Activated CD4-positive, alpha-beta T cell treated with anti-CD3 and anti-CD28 coated beads, Interleukin-2, amount 50 U/mL, for 4 hours (primary cell): ENCODE results near the gene SEMG2.
A peak's percentile ranks its signal among the peaks of the same experiment; 100 is the strongest.

ENCODE experiments used
- DNase-seq, 2 experiments: peaks; one replicate each; pipeline ENCODE4 v3.0.0-alpha.2; 2020

SEMG2 gene

DNA sequence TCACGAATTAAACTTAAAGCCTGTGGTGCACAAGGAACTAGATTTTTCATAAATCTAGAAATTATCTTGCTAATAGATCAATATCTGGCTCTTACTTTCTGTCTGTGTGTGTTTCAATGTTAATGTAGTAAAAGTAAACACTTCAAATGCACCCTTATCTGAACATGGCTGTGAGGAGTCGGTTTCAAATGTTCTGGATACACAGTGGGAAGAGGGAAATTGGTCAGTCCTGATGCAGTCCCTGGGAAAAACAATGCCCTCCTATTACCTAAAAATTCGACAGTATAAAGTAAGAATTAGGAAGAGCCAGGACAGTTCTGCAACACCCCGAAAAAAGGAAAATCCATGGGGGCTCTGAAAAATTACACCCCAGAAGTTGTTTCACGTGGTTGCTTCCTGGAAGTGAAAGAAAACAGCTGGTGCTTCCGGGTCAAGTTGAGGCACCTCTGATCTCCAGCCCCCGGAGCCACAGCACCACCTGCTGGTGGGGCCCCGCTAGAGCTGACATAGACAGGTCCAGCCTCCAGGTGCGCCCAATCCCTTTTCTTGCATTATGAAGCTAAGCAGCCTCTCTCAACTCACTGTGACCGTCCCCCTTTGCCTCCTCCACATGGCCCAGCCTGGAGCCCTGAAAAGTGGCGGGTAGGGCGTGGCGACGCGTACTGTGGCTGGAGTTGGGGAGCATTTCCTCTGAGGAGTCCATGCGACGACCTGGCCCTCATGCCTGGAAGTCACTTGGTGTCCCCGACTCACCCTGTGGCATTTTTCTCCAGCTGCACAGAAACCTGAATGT, 8.3 kb downstream of the SEMG2 start:
- peak; percentile 11 to 13 for DNase-seq

DNA sequence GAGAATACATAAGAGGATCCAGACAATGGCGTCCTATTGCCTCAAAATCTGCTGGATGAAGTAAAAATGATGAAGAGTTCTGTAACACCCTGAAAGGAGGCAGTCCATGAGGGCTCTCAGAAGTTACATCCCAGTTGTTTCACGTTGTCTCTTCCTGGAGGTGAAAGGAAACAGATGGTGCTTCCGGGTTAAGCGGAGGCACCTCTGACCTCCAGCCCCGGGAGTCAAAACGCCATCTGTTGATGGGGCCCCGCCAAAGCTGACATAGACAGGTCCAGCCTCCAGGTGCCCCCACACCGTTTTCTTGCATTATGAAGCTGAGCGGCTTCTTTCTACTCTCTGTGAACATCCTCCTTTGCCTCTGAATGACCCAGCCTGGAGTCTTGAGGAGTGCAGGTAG, 9.5 kb downstream of the SEMG2 start:
- no peak for DNase-seq

DNA sequence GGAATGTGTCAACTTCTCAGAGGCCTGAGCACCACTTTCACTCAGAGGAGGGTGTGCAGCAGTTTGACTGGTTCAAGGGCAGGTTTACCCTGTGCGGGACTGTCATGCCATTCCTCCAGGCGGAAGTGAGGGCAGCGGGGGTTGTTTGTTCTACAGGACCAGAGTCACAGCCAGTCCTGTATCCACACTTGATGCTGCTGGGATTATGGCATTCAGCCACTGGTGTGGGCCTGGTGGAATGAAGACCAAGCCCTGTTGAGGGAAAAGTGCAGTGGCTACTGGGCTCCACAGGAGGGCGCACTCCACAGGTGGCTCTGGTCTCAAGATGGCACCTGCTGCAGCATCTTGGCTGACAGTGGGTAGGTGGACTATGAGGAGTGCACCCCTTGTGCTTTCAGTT, 14.8 kb downstream of the SEMG2 start:
- DNase-seq: no peak

DNA sequence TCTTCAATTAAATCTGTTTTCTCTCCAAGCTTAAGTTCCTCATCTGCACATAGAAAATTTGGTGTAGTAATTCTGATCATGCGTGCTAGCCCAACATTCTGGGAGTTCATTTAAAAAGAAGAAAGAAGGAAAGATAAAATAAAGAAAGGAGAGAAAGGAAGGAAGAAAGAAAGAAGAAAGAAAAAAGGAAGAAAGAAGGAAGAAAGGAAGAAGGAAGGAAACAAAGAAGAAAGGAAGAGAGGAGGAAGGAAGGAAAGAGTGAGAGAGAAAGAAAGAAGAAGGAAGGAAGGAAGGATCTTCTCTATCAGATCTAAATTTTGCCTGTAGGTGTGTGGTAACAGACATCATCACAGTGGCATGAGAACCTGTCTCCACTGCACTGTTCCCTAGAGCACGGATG, 17.0 kb downstream of the SEMG2 start:
- DNase-seq: no peak

DNA sequence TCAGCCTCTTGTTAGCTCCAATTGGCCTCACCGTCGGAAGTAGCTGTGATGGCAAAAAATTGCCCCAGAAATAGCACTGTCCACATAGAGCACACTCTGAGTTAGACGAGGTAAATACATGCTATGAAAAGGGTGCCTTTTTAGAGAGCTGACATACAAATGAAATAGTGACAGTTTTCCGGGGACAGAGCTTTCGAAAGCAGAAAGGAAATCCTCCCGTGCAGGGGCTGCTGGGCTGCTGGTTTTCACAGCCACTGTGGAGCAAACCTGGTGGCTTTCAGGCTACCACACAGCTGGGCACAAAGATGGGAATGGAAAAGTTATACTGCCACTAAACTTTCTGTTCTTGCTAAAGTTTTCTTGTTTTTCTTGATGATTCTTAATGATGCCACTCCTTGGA, 24.9 kb downstream of the SEMG2 start:
- DNase-seq: no peak

DNA sequence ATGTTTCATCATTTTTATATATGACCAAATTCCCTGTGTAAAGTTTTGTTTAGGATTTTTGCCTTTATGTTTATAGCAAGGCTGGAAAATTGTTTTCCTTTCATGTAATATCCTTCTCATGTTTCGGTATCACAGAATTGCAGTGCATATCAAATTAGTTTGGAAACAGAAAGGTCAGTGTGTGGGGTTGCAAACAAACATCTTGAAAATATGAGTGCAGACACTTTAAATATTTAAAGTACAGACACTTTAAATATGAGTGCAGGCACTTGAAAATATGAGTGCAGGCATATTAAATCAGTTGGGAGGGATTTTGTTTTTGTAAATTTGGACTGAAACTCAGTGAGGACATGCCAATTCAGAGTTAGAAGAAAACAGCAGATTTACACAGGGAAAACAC, 26.7 kb downstream of the SEMG2 start:
- no peak for DNase-seq

DNA sequence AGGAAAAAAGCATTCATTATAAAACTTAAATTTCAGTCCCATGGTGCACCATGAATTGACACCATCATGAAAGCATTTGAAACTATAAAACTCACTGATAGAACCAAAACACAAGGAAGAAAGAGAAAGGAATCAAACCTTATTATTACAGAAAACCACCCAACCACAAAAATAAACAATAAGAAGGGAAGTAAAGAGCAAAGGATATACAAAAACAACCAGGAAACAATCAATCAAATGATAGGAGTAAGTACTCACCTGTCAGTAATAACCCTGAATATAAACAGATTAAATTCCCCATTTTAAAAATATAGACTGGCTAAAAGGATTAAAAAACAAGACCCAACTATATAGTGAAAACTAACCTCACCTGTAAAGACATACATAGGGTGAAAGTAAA, 27.4 kb downstream of the SEMG2 start:
- DNase-seq: no peak

DNA sequence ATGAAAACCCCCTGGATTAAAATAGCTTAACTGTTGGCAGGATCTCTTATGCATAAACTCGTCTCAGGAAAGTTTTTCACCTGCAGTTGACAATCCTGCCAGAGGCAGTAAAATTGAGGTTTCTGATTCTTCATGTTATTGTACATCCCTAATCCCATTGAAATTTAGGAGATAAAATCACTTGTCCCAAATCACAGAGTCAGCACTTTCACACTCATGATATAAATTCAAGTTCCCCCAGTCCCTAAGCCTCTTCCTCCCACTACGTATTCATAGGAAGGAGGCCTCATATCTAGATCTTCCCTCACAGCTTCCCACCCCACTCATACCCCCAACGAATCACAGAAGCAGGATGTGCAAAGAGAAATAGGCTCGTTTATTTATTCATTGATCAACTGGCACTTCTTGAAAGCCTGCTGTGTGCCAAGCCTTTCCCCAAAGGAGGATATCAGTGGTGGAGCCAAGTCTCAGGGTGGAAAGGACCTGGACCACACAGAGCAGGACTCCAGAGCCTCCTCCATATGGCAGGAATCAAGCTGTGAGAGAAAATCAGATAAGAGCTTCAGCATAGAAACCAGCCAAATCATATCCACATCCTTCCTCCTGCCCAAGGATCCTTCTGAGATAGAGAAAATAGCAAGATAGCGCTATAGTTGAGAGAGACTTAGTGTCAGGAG, 30.8 kb downstream of the SEMG2 start:
- DNase-seq: no peak

DNA sequence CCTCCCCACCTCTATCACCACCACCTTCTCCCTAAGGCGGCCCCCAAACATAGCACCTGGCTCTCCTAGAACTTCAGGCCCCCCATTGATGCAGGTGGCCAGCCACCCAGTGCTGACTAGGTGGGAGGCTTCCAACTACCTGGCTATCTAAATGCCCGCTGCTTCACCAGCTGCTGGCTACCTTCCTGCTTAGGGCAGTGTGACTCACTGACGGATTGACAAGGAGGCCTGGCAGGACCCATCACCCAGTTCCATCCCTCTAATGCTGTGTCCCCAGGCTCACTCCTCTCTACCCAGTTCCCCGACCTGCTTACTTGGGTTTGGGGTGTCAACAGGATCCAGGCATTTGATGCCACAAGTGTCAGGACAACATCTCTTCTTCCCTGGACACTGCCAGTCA, 32.1 kb downstream of the SEMG2 start:
- no peak for DNase-seq

DNA sequence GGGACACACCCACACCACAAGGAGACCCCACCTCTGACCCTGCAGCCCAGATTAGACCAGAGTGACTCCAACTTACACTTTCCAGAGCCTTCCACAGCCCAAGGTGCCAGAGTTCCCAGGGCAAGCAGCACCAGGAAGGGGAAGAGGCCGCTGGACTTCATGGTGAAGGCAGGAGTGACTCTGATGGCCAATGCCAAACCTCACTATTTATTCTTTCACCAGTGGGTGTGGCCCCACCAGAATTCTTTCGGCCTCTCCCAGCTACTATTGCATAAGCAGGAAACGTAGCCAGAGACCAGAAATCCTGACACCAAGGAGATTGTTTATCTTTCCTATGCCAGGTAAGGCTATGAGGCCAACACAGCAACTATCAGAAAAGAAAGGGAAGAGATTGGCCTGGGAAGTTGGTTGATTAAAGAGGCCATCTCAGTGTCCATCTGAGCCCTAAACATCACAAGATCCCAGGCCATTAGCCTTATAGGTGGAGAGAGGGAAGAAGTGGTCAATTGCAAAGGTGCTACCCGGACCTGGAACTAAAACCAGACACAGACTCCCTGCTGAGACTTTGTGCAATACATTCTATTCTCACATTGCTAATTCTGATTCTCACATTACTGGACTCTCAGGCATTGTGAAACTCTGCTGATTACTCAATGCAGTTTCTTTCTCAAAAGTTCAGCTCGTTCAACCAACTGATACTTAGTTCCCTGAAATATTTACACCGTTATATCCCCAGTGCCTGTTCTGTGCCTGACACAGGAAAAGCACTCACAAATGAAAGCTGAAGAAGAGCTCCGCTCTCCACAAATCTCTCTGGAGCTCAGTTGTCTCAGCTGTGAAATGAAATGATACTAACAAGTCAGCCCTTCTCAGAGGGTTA, 33.5 kb downstream of the SEMG2 start, which contains the start of gene SLPI:
Gene SLPI (minus strand): TSS at position 182 of the 880 bp plus-strand sequence. CDS start 21 bp downstream, at position 161.
- no peak for DNase-seq

DNA sequence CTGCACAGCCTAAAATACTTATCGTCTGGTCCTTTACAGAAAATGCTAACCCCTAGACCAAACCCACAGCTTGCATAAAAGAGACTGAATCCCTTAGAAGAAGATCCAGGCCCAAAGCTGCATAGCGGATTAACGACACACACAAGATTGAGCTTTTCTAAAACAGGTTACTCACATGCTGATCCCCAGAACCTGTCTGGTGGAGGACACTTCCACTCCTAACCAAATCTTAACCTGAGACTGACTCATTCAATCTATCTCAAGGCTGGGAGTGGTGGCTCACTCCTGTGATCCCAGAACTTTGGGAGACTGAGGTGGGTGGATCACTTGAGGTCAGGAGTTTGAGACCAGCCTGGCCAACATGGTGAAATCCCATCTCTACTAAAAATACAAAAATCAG, 36.0 kb downstream of the SEMG2 start:
- no peak for DNase-seq

DNA sequence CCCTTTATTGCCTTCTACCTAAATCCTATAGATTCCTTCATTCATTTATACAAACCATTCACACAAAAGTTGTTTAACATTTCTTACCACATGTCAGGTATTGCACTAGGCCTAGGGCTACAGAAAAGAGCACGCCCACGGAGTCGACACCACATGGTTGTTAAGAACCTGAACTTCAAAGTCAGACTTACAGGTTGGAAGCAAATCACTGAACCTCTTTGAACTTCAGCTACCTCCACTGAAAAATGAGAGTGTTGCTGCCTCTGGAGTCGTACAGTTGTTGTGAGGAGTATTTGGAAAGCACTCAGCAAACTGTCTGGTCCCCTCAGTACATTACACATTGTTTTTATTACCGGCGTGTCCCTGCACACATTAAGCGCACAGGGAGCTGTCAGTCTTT, 36.5 kb downstream of the SEMG2 start:
- no peak for DNase-seq

DNA sequence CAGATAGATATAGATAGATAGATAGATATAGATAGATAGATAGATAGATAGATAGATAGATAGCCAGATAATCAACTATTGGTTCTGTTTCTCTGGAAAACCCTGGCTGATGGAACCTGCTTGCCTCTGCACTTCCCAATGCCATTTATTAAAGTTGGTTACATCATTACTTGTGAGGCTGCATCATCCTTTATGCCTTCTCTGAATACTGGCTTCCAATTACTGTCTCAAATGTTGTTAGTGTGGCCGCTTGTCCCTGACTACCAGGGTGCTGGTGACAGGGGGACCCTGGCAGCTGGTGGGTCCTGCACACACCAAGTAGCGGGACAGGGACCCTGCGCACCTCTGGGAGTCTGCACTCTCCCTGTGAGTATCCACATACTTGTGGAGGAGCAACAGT, 37.1 kb downstream of the SEMG2 start:
- DNase-seq: no peak

DNA sequence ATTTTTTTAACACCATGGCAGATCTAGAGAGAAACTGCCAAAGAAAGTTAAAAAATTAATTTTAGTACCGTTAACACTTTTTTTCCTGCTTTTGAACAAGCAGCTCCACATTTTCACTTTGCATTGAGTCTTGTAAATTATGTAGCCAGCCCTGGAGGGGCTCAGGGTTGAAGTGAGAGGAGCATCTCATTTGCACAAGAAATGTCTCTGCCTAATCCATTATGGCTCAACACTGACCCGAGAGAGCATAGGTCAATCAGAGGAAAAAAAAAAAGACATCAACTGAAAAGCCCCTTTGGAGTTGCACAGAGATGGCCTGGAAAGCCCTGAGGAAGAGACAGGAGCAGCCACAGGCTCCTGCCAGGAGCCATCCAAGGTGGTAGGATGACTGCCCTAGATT, 37.5 kb downstream of the SEMG2 start:
- DNase-seq: no peak

DNA sequence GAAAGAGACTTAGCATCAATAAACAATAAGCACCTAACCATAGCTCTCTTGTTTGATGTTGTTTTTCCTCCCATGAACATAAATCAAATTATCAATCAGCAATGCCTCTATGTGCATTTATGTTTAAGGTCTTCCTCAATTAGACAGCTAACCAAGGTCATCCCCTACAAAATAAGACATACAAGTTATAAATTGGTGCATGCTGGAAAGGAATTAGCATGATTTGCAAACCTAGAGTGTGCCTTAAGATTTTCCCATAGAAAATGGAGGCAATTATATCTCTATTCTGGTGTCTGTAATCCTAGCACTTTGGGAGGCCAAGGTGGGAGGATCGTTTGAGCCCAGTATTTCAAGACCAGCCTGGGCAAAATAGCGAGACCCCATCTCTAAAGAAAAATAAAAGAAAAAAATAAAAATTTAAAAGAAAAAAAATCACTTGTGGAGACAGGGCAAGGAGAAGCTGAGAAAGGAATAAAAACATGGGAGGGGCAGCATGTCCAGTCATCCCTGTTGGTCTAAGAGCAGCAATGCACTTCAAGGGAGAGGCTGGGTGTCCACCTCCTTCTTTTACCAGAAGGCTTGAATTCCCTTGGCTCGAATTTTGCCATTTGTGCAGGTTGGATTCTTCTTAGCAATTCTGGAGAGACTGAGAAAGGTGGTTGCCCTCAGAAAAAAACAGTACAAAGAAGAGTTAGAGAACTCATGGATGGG, 42.5 kb downstream of the SEMG2 start:
- no peak for DNase-seq

DNA sequence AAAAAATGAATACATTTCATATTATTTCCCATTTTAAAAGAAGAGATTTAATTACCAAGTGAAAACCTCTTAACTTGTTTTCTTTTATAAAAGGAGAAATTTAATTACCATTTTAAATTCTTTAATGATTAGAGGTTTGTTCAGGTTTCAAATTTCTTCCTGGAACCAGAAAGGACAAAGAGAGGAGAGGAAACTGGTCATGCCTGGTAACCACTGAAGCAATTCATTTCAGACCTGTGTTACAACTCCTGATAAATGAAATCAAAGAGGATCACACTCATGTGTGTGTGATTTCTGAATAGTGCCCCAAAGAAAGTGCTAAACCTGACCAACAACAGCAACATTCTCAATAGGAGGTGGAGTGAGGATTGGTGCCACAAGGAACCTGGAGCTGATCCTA, 45.8 kb downstream of the SEMG2 start:
- no peak for DNase-seq

DNA sequence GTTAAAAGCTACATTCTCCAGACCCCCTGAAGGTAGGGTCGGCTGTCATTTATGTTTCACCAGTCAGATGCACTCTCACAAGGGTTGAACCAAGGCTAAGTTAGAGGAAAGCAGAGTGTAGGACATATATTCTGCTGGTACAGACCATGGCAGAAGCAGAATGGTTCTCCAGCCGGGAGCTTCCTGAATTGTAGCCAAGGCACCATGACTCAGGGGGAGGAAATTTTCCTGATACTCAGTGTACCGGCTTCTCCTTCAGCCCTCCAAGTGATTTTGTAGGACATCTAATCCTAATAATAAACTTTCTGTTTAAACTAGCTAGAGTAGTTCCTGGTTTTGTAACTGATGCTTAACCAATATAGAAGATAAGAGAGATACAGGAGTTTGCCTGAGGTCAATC, 47.4 kb downstream of the SEMG2 start:
- DNase-seq: no peak

DNA sequence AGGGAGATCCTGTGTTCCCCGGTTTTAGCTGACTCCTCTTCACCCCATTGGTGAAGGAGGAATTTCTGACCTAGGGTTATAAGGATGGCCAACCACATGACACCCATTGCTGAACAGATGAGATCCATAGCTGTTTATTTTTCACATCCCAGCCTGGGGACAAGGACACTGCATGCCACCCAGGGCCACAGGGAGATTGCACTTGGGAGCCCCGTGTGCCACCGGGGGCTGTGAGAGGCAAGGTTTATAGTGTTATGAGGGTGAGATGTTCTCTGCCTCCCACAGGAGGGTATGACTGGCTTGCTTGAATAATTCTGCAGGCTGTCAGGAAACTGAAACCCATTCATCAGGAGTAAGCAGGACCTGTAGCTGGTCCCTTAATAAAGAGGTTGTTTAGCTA, 47.9 kb downstream of the SEMG2 start:
- no peak for DNase-seq

DNA sequence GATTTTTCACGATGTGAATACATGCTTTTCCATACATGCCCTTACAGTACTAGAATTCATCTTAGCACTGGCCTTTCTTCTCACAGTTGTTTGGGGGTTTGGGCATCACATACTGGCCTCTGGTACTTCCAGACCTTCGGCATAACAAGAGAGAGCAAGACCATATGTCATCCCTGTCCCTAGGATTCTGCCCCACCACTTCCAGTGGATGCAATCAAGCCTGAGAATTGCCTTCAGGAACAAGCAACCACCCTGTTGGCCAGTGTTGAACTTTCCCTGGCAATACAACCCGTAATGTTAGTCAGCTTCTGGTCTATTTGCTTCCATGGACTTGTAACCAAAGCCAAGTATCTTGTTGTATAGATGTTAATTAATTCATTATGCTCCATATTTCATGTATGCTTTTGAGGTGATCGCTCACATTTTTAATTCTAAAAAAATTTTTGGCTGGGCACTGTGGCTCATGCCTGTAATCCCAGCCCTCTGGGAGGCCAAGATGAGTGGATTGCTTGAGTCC, 48.6 kb downstream of the SEMG2 start:
- no peak for DNase-seq
